ENCODE results near the gene KIF3B.
"Not testable (repeated sequence)": the region's sequence is repeated elsewhere in the genome, so short reads cannot be mapped to it uniquely, and the experiment has no call there.

Gene KIF3B

GRCh38 chr20:32296819-32297420, 19.5 kb downstream of the KIF3B start:
- DNase-seq, result no peak

- DNase-seq, result no peak
These were observed 20.0 kb downstream of the KIF3B start for GRCh38 chr20:32297439-32297838.

- no peak for DNase-seq
These were observed 23.2 kb downstream of the KIF3B start for GRCh38 chr20:32300647-32301046.

GRCh38 chr20:32301719-32302506, 24.5 kb downstream of the KIF3B start:
- DNase-seq, result no peak

- no peak for DNase-seq
These were observed 25.0 kb downstream of the KIF3B start for GRCh38 chr20:32302507-32302872.

- DNase-seq, result no peak
These were observed 26.8 kb downstream of the KIF3B start for GRCh38 chr20:32304131-32304746.

- DNase-seq, result no peak
These were observed 35.4 kb downstream of the KIF3B start for GRCh38 chr20:32312718-32313424.

- DNase-seq, result no peak
These were observed 37.3 kb downstream of the KIF3B start for GRCh38 chr20:32314768-32315167.

GRCh38 chr20:32315399-32315798, 37.9 kb downstream of the KIF3B start:
- no peak for DNase-seq

GRCh38 chr20:32315891-32316290, 38.4 kb downstream of the KIF3B start:
- no peak for DNase-seq

GRCh38 chr20:32316667-32317066, 39.2 kb downstream of the KIF3B start:
- no peak for DNase-seq

GRCh38 chr20:32319100-32319499, 41.6 kb downstream of the KIF3B start:
- no peak for DNase-seq

- DNase-seq, result no peak
These were observed 42.9 kb downstream of the KIF3B start for GRCh38 chr20:32320305-32320704.

GRCh38 chr20:32321390-32321789, 43.9 kb downstream of the KIF3B start:
- DNase-seq, result no peak

- DNase-seq, result not testable (repeated sequence)
These were observed 44.8 kb downstream of the KIF3B start for GRCh38 chr20:32322260-32322659.

GRCh38 chr20:32323761-32324160, 46.3 kb downstream of the KIF3B start:
- DNase-seq, result not testable (repeated sequence)

GRCh38 chr20:32325706-32326503, 48.5 kb downstream of the KIF3B start:
- DNase-seq, result no peak

GRCh38 chr20:32326504-32326845, 49.0 kb downstream of the KIF3B start:
- no peak for DNase-seq

GRCh38 chr20:32327087-32327681, 49.7 kb downstream of the KIF3B start:
- no peak for DNase-seq

GRCh38 chr20:32329817-32330554, 52.5 kb downstream of the KIF3B start:
- DNase-seq, result no peak

GRCh38 chr20:32330555-32330897, 53.1 kb downstream of the KIF3B start:
- DNase-seq, result no peak

- no peak for DNase-seq
These were observed 55.2 kb downstream of the KIF3B start for GRCh38 chr20:32332614-32333013.
